ENCODE results near the gene BCL7B.
A peak's percentile ranks its signal among the peaks of the same experiment; 100 is the strongest.
"Not testable (repeated sequence)": the region's sequence is repeated elsewhere in the genome, so short reads cannot be mapped to it uniquely, and the experiment has no call there.

Gene BCL7B

GRCh38 chr7:73567846-73568685, 10.6 kb upstream of the BCL7B start:
- H3K4me3 ChIP-seq (ENCODE audit: low read length), result no peak overlapping the region
- peaks cover 11% of the 10 kb centered on the region for H3K36me3 ChIP-seq (ENCODE audit: control insufficient read depth, insufficient read depth, low read length)
- no peak overlapping the region for H3K9ac ChIP-seq (ENCODE audit: low read length)
- no peaks in the 10 kb centered on the region for H3K27me3 ChIP-seq (ENCODE audit: control insufficient read depth, insufficient read depth, low read length)
- H3K9me3 ChIP-seq (ENCODE audit: control insufficient read depth, low read length), result no peaks in the 10 kb centered on the region
- peaks cover 8% of the 10 kb centered on the region for H3K4me1 ChIP-seq (ENCODE audit: control insufficient read depth, insufficient read depth, low read length)

- Histone ChIP-seq H3K4me1 (ENCODE audit: control insufficient read depth, insufficient read depth, low read length) (peaks cover 8% of the 10 kb centered on the region), H3K9me3 (ENCODE audit: control insufficient read depth, low read length) (no peaks in the 10 kb centered on the region), H3K36me3 (ENCODE audit: control insufficient read depth, insufficient read depth, low read length) (peaks cover 5% of the 10 kb centered on the region), H3K27me3 (ENCODE audit: control insufficient read depth, insufficient read depth, low read length) (no peaks in the 10 kb centered on the region), H3K4me3 (ENCODE audit: low read length) (no peak overlapping the region), H3K9ac (ENCODE audit: low read length) (no peak overlapping the region)
These were observed 9.7 kb upstream of the BCL7B start for GRCh38 chr7:73567140-73567539.

GRCh38 chr7:73566431-73566830, 8.9 kb upstream of the BCL7B start:
- not testable (repeated sequence) for H3K4me3 ChIP-seq (ENCODE audit: low read length); H3K9me3 ChIP-seq (ENCODE audit: control insufficient read depth, low read length); H3K27me3 ChIP-seq (ENCODE audit: control insufficient read depth, insufficient read depth, low read length); H3K4me1 ChIP-seq (ENCODE audit: control insufficient read depth, insufficient read depth, low read length); H3K36me3 ChIP-seq (ENCODE audit: control insufficient read depth, insufficient read depth, low read length)
- peak overlapping the region; percentile 40 for H3K9ac ChIP-seq (ENCODE audit: low read length)

GRCh38 chr7:73565675-73566340, 8.3 kb upstream of the BCL7B start:
- H3K9ac ChIP-seq (ENCODE audit: low read length), result peak overlapping the region; percentile 40
- H3K9me3 ChIP-seq (ENCODE audit: control insufficient read depth, low read length), result no peaks in the 10 kb centered on the region
- H3K4me3 ChIP-seq (ENCODE audit: low read length), result peak overlapping the region; percentile 22
- H3K36me3 ChIP-seq (ENCODE audit: control insufficient read depth, insufficient read depth, low read length), result peaks cover 2% of the 10 kb centered on the region
- no peaks in the 10 kb centered on the region for H3K27me3 ChIP-seq (ENCODE audit: control insufficient read depth, insufficient read depth, low read length)
- peaks cover 8% of the 10 kb centered on the region for H3K4me1 ChIP-seq (ENCODE audit: control insufficient read depth, insufficient read depth, low read length)

- H3K9me3 ChIP-seq (ENCODE audit: control insufficient read depth, low read length), result no peaks in the 10 kb centered on the region
- H3K9ac ChIP-seq (ENCODE audit: low read length), result no peak overlapping the region
- no peaks in the 10 kb centered on the region for H3K27me3 ChIP-seq (ENCODE audit: control insufficient read depth, insufficient read depth, low read length)
- no peak overlapping the region for H3K4me3 ChIP-seq (ENCODE audit: low read length)
- H3K36me3 ChIP-seq (ENCODE audit: control insufficient read depth, insufficient read depth, low read length), result no peaks in the 10 kb centered on the region
- peaks cover 6% of the 10 kb centered on the region for H3K4me1 ChIP-seq (ENCODE audit: control insufficient read depth, insufficient read depth, low read length)
These were observed 2.8 kb upstream of the BCL7B start for GRCh38 chr7:73560109-73560835.

GRCh38 chr7:73557108-73557396, 438 bp downstream of the BCL7B start:
- Histone ChIP-seq H3K9ac (ENCODE audit: low read length) (peak overlapping the region; percentile 91), H3K4me1 (ENCODE audit: control insufficient read depth, insufficient read depth, low read length) (peaks cover 5% of the 10 kb centered on the region), H3K4me3 (ENCODE audit: low read length) (peak overlapping the region; percentile 31), H3K36me3 (ENCODE audit: control insufficient read depth, insufficient read depth, low read length) (peaks cover 3% of the 10 kb centered on the region), H3K27me3 (ENCODE audit: control insufficient read depth, insufficient read depth, low read length) (no peaks in the 10 kb centered on the region), H3K9me3 (ENCODE audit: control insufficient read depth, low read length) (no peaks in the 10 kb centered on the region)

GRCh38 chr7:73556208-73557107, 1.0 kb downstream of the BCL7B start:
- no peaks in the 10 kb centered on the region for H3K9me3 ChIP-seq (ENCODE audit: control insufficient read depth, low read length)
- H3K4me3 ChIP-seq (ENCODE audit: low read length), result peak overlapping the region; percentile 31
- peak overlapping the region; percentile 91 for H3K9ac ChIP-seq (ENCODE audit: low read length)

GRCh38 chr7:73555411-73555982, 2.0 kb downstream of the BCL7B start:
- H3K9me3 ChIP-seq (ENCODE audit: control insufficient read depth, low read length), result no peaks in the 10 kb centered on the region
- H3K27me3 ChIP-seq (ENCODE audit: control insufficient read depth, insufficient read depth, low read length), result no peaks in the 10 kb centered on the region
- no peak overlapping the region for H3K4me3 ChIP-seq (ENCODE audit: low read length)
- H3K36me3 ChIP-seq (ENCODE audit: control insufficient read depth, insufficient read depth, low read length), result peaks cover 4% of the 10 kb centered on the region
- peaks cover 5% of the 10 kb centered on the region for H3K4me1 ChIP-seq (ENCODE audit: control insufficient read depth, insufficient read depth, low read length)
- H3K9ac ChIP-seq (ENCODE audit: low read length), result peak overlapping the region; percentile 91

More at GRCh38 chr7:73556208-73557107, 1.0 kb downstream of the BCL7B start:
- Histone ChIP-seq H3K36me3 (ENCODE audit: control insufficient read depth, insufficient read depth, low read length) (peaks cover 4% of the 10 kb centered on the region), H3K4me1 (ENCODE audit: control insufficient read depth, insufficient read depth, low read length) (peaks cover 5% of the 10 kb centered on the region), H3K27me3 (ENCODE audit: control insufficient read depth, insufficient read depth, low read length) (no peaks in the 10 kb centered on the region)

- not testable (repeated sequence) for H3K36me3 ChIP-seq (ENCODE audit: control insufficient read depth, insufficient read depth, low read length); H3K4me1 ChIP-seq (ENCODE audit: control insufficient read depth, insufficient read depth, low read length)
These were observed 7.4 kb downstream of the BCL7B start for GRCh38 chr7:73550093-73550492.

GRCh38 chr7:73549176-73549575, 8.3 kb downstream of the BCL7B start:
- H3K4me1 ChIP-seq (ENCODE audit: control insufficient read depth, insufficient read depth, low read length), result no peaks in the 10 kb centered on the region
- H3K36me3 ChIP-seq (ENCODE audit: control insufficient read depth, insufficient read depth, low read length), result peaks cover 4% of the 10 kb centered on the region
- no peaks in the 10 kb centered on the region for H3K27me3 ChIP-seq (ENCODE audit: control insufficient read depth, insufficient read depth, low read length)

More at GRCh38 chr7:73550093-73550492, 7.4 kb downstream of the BCL7B start:
- H3K9me3 ChIP-seq (ENCODE audit: control insufficient read depth, low read length); H3K9ac ChIP-seq (ENCODE audit: low read length); H3K27me3 ChIP-seq (ENCODE audit: control insufficient read depth, insufficient read depth, low read length); H3K4me3 ChIP-seq (ENCODE audit: low read length): not testable (repeated sequence)

GRCh38 chr7:73547841-73548240, 9.6 kb downstream of the BCL7B start:
- Histone ChIP-seq H3K4me3 (ENCODE audit: low read length) (no peak overlapping the region), H3K9ac (ENCODE audit: low read length) (no peak overlapping the region), H3K9me3 (ENCODE audit: control insufficient read depth, low read length) (no peaks in the 10 kb centered on the region), H3K36me3 (ENCODE audit: control insufficient read depth, insufficient read depth, low read length) (peaks cover 9% of the 10 kb centered on the region), H3K27me3 (ENCODE audit: control insufficient read depth, insufficient read depth, low read length) (no peaks in the 10 kb centered on the region), H3K4me1 (ENCODE audit: control insufficient read depth, insufficient read depth, low read length) (no peaks in the 10 kb centered on the region)

More at GRCh38 chr7:73549176-73549575, 8.3 kb downstream of the BCL7B start:
- Histone ChIP-seq H3K9me3 (ENCODE audit: control insufficient read depth, low read length) (no peaks in the 10 kb centered on the region), H3K9ac (ENCODE audit: low read length) (no peak overlapping the region), H3K4me3 (ENCODE audit: low read length) (no peak overlapping the region)

Measured in mucosa of stomach (tissue), 1 donor.